ENCODE data around the gene MRPL40.

- no peak for TF ChIP-seq SUZ12 (IDR thresholded peaks at IDR 0.05)
- no peak for TF ChIP-seq SP1 (IDR thresholded peaks at IDR 0.05)
- no peak for TF ChIP-seq HDGF (IDR thresholded peaks at IDR 0.05; ENCODE audit: borderline replicate concordance)
- no peak for TF ChIP-seq ARNT (IDR thresholded peaks at IDR 0.05)
- no peak for TF ChIP-seq FOXA1 (IDR thresholded peaks at IDR 0.05)
- TF ChIP-seq ELF4 (IDR thresholded peaks at IDR 0.05) = no peak
- no peak for TF ChIP-seq FOXK2 (IDR thresholded peaks at IDR 0.05)
- TF ChIP-seq TARDBP (IDR thresholded peaks at IDR 0.05) = no peak
- TF ChIP-seq ZNF384 (IDR thresholded peaks at IDR 0.05) = no peak
- no peak for TF ChIP-seq BHLHE40 (IDR thresholded peaks at IDR 0.05; ENCODE audit: borderline replicate concordance)
- TF ChIP-seq FOXM1 (IDR thresholded peaks at IDR 0.05; ENCODE audit: borderline replicate concordance) = no peak
These were observed 8.3 kb downstream of the MRPL40 start for GRCh38 chr22:19440411-19441195.

Data from HEK293T (cell line).